B cell (primary cell): ENCODE results near the gene DNAJC24. TPM values are rescaled to one million over a fixed set of nuclear protein-coding genes. Genes with fewer than 3 reads are reported as not detected.

Experiments used
- ATAC-seq: fragments of 200-7000 bp; cut with Tn5 transposase; one replicate; pipeline ENCODE4 v1.10.0; 2021; ENCODE audit warnings: low read depth, mild to moderate bottlenecking, moderate number of reproducible peaks, moderate library complexity
- CTCF ChIA-PET: fragments of 350-600 bp; sonication (Branson Sonifier 250); formaldehyde crosslinking; loops from one replicate; lab custom pipeline; 2021; ENCODE audit warnings: antibody characterized with exemption, inconsistent platforms; lab: Charles Lee
- POLR2A ChIA-PET: fragments of 350-600 bp; sonication (Branson Sonifier 250); formaldehyde crosslinking; loops from one replicate; lab custom pipeline; 2021; ENCODE audit warnings: antibody characterized with exemption; lab: Charles Lee
- DNase-seq: peaks from one replicate; pipeline ENCODE4 v3.0.0; 2013
- H2AFZ ChIP-seq: 2 replicates; pipeline ENCODE4 v1.6.1; 2012; ENCODE audit warnings: mild to moderate bottlenecking, low read depth, low read length; ENCODE audit not compliant: insufficient read depth, poor library complexity, severe bottlenecking
- H3K27ac ChIP-seq, 2 donors: 1 replicate in 1 of 2; 2 replicates in 1 of 2; pipeline ENCODE4 v1.5.1; 2012 to 2013; ENCODE audit warnings: low read length in 2 of 2, mild to moderate bottlenecking in 2 of 2, moderate library complexity in 1 of 2
- H3K27me3 ChIP-seq, 4 experiments: fragments of 200-600 bp in 1 of 4; sonication (generic) in 1 of 4; replicated peaks in 1 of 4; 1 replicate in 2 of 4; 2 replicates in 2 of 4; pipeline versions ENCODE4 v1.6.1 to v1.7.0; 2013 to 2016; ENCODE audit warnings: low read length in 3 of 4, mild to moderate bottlenecking in 2 of 4, mixed read lengths in 1 of 4, moderate library complexity in 1 of 4; ENCODE audit not compliant: insufficient read depth in 4 of 4, control insufficient read depth in 3 of 4; ENCODE audit errors: control extremely low read depth in 1 of 4
- H3K36me3 ChIP-seq, 2 experiments: replicated peaks in 1 of 2; 1 replicate in 1 of 2; 2 replicates in 1 of 2; pipeline versions ENCODE4 v1.6.1 to v1.7.1; 2013; ENCODE audit warnings: low read length in 1 of 2; ENCODE audit not compliant: insufficient read depth in 2 of 2, control insufficient read depth in 1 of 2; ENCODE audit errors: control extremely low read depth in 1 of 2, extremely low read depth in 1 of 2
- H3K4me1 ChIP-seq, 2 donors: fragments of 200-600 bp in 1 of 2; sonication (generic) in 1 of 2; 1 replicate in 1 of 2; 2 replicates in 1 of 2; pipeline versions ENCODE4 v1.5.1 to v1.6.1; 2013 to 2017; ENCODE audit warnings: low read length in 2 of 2; ENCODE audit not compliant: control insufficient read depth in 2 of 2, insufficient read depth in 2 of 2
- H3K4me2 ChIP-seq: replicated peaks from 2 replicates; pipeline ENCODE3; 2012; ENCODE audit warnings: mild to moderate bottlenecking, low read depth, low read length; ENCODE audit not compliant: poor library complexity, severe bottlenecking
- H3K4me3 ChIP-seq, 5 experiments: fragments of 200-600 bp in 1 of 5; sonication (generic) in 1 of 5; 1 replicate in 3 of 5; 2 replicates in 2 of 5; pipeline versions ENCODE4 v1.5.1 to v1.7.0; 2011 to 2016; ENCODE audit warnings: low read length in 4 of 5, mild to moderate bottlenecking in 4 of 5, low read depth in 2 of 5, control low read depth in 1 of 5, moderate library complexity in 1 of 5; ENCODE audit not compliant: insufficient read depth in 1 of 5; ENCODE audit errors: control extremely low read depth in 1 of 5, extremely low read depth in 1 of 5
- H3K79me2 ChIP-seq: fragments of 200-600 bp; sonication (generic); one replicate; pipeline ENCODE4 v1.6.0; 2016; ENCODE audit warnings: low read length; ENCODE audit not compliant: control insufficient read depth, insufficient read depth
- H3K9ac ChIP-seq: fragments of 200-600 bp; sonication (generic); 2 replicates; pipeline ENCODE4 v1.6.1; 2017; ENCODE audit warnings: mild to moderate bottlenecking, low read length, moderate library complexity
- H3K9me3 ChIP-seq, 3 donors: one replicate each; pipeline versions ENCODE4 v1.6.1 to v1.7.1; 2013; ENCODE audit warnings: low read length in 2 of 3; ENCODE audit not compliant: control insufficient read depth in 2 of 3, insufficient read depth in 1 of 3; ENCODE audit errors: control extremely low read depth in 1 of 3
- H4K20me1 ChIP-seq: 2 replicates; pipeline ENCODE4 v1.6.0; 2012; ENCODE audit warnings: mild to moderate bottlenecking, low read length; ENCODE audit not compliant: insufficient read depth, control insufficient read depth, poor library complexity, severe bottlenecking
- H3K27ac Mint-ChIP-seq: one replicate; pipeline ENCODE4 v1.8.0; 2021; ENCODE audit warnings: mixed read lengths
- H3K27me3 Mint-ChIP-seq: one replicate; pipeline ENCODE4 v1.8.0; 2021; ENCODE audit warnings: mixed read lengths
- H3K4me1 Mint-ChIP-seq: one replicate; pipeline ENCODE4 v1.8.0; 2021; ENCODE audit warnings: mixed read lengths
- H3K4me3 Mint-ChIP-seq: one replicate; pipeline ENCODE4 v1.8.0; 2021; ENCODE audit warnings: mixed read lengths
- H3K9me3 Mint-ChIP-seq: one replicate; pipeline ENCODE4 v1.8.0; 2022; ENCODE audit warnings: mixed read lengths; ENCODE audit not compliant: insufficient read depth
- EZH2 ChIP-seq: IDR thresholded peaks from 2 replicates; pipeline ENCODE4 v1.6.1; 2012; ENCODE audit warnings: borderline replicate concordance, low read depth, mild to moderate bottlenecking, moderate library complexity, low read length; ENCODE audit not compliant: insufficient read depth, poor library complexity, severe bottlenecking
- WGBS: methylation state at CpG from one replicate; pipeline ENCODE4 v1.1.5; 2013; ENCODE audit warnings: missing lambda C conversion rate; ENCODE audit not compliant: insufficient coverage; 5-methylcytosine and 5-hydroxymethylcytosine counted together
- intact Hi-C: fragments of 100-400 bp; cut with micrococcal nuclease; formaldehyde crosslinking; loops from one replicate; pipeline ENCODE4 v1.10.0; 2022
- polyA plus RNA-seq: library from polyadenylated mRNA; depleted of rRNA; stranded (reverse); fragments of >200 nt; gene quantifications from 2 replicates; pipeline ENCODE4 v1.2.3, GENCODE V29; 2012
- total RNA-seq, 2 donors: library from RNA; stranded (reverse); fragments of 120-200 nt in 1 of 2; gene quantifications; 1 replicate in 1 of 2; 2 replicates in 1 of 2; pipeline versions ENCODE4 v1.2.3 to v1.2.4, GENCODE V29; 2013 to 2022
- TF ChIP-seq, protein P1 (sequence below): fragments of 200-600 bp; IDR thresholded peaks from one replicate; pipeline ENCODE4 v1.8.0; 2022; ENCODE audit warnings: antibody characterized with exemption, mild to moderate bottlenecking

Gene DNAJC24
- total and polyA plus RNA-seq, 2 donors (not counting 1 experiment from before 2014, with no cell fraction given) = 10.7 to 24.6 TPM

DNA sequence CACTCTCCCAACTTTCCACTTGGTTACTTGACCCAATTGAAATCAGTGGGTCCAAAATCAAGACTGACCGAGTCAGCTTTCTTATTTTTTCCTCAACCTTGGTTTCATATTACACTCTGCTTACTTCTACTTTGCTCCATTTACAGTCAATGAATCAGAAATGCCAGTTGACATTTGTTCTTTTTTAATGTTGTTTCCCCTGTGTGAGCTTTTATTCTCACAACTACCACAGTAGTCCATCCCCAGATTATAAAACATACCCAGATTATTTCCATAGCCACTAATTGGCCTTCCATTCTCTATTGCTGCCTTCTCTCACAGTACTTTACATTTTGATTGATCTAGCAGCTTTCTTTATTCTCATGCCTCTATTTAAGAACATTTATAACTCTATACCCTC is 50.0 kb downstream of the DNAJC24 start:
- CTCF ChIA-PET = no interaction called here
- H2AFZ ChIP-seq = no peak overlapping the region
- no peak overlapping the region for H3K4me3 Mint-ChIP-seq

DNA sequence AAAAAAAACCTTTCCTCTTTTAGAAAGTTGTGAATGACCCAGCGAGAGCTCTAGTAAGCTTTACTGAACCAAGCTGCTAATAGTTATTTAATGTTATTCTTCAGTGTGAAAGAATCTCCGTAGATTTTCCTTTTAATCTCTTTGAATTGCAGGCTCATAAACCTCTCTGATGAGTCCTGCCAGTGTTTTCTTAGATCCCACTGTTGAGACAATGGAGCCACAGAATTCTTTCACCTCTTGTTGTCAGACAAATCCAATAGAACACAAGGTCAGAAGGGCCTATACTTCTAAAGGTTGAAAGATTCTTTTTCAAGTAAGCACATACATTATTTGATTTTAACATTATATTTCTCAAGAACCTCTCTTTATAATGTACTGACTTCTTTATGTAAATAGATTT is 52.2 kb downstream of the DNAJC24 start:
- ChIA-PET POLR2A (no interaction called here), CTCF (no interaction called here)
- Histone ChIP-seq H3K4me2 (no peak overlapping the region), H4K20me1 (no peaks in the 10 kb centered on the region), H3K4me3 (no peak overlapping the region), H3K4me1 (no peaks in the 10 kb centered on the region), H3K79me2 (no peaks in the 10 kb centered on the region), H3K36me3 (no peaks in the 10 kb centered on the region), H3K9me3 (no peaks in the 10 kb centered on the region), H3K9ac (no peak overlapping the region), H3K27me3 (no peaks in the 10 kb centered on the region), H3K27ac (no peak overlapping the region), H2AFZ (no peak overlapping the region)
- intact Hi-C loops = no loop called here
- Mint-ChIP-seq H3K4me1 (no peaks in the 10 kb centered on the region), H3K27me3 (no peaks in the 10 kb centered on the region), H3K4me3 (no peak overlapping the region), H3K27ac (no peak overlapping the region), H3K9me3 (no peaks in the 10 kb centered on the region)
- no CpG with 5 or more reads among the region's 2 CpGs for WGBS
- DNase-seq (no peak), ATAC-seq (no peak)
- TF ChIP-seq, protein P1, sequence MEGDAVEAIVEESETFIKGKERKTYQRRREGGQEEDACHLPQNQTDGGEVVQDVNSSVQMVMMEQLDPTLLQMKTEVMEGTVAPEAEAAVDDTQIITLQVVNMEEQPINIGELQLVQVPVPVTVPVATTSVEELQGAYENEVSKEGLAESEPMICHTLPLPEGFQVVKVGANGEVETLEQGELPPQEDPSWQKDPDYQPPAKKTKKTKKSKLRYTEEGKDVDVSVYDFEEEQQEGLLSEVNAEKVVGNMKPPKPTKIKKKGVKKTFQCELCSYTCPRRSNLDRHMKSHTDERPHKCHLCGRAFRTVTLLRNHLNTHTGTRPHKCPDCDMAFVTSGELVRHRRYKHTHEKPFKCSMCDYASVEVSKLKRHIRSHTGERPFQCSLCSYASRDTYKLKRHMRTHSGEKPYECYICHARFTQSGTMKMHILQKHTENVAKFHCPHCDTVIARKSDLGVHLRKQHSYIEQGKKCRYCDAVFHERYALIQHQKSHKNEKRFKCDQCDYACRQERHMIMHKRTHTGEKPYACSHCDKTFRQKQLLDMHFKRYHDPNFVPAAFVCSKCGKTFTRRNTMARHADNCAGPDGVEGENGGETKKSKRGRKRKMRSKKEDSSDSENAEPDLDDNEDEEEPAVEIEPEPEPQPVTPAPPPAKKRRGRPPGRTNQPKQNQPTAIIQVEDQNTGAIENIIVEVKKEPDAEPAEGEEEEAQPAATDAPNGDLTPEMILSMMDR = no peak
- no peak for TF ChIP-seq EZH2

More for the DNA sequence above, 50.0 kb downstream of the DNAJC24 start:
- Histone ChIP-seq H3K9me3 (no peaks in the 10 kb centered on the region), H3K9ac (no peak overlapping the region), H3K4me2 (no peak overlapping the region), H3K4me1 (no peaks in the 10 kb centered on the region), H3K4me3 (no peak overlapping the region), H3K79me2 (no peaks in the 10 kb centered on the region), H4K20me1 (no peaks in the 10 kb centered on the region), H3K27ac (no peak overlapping the region), H3K27me3 (no peaks in the 10 kb centered on the region), H3K36me3 (peaks cover 0 to 9% of the 10 kb centered on the region in 2 experiments)
- no peak overlapping the region for H3K27ac Mint-ChIP-seq
- no peak for DNase-seq
- WGBS = 100% methylated on average over 1 of the region's 1 CpG
- POLR2A ChIA-PET = no interaction called here
- ATAC-seq = no peak
- no peaks in the 10 kb centered on the region for H3K4me1 Mint-ChIP-seq
- intact Hi-C loops = no loop called here
- TF ChIP-seq, protein P1 = no peak
- TF ChIP-seq EZH2 = no peak
- no peaks in the 10 kb centered on the region for H3K27me3 Mint-ChIP-seq
- no peaks in the 10 kb centered on the region for H3K9me3 Mint-ChIP-seq
